Neural crest cell (in vitro differentiated cells): ENCODE results near the gene UBAP1L. TPM values are rescaled to one million over a fixed set of nuclear protein-coding genes. Genes with fewer than 3 reads are reported as not detected.

ENCODE experiments used
- DNase-seq: peaks from one replicate; pipeline ENCODE4 v3.0.0; 2021; ENCODE audit warnings: low read depth, mixed read lengths, low spot score
- H3K27ac Mint-ChIP-seq: one replicate; pipeline ENCODE4 v1.8.0; 2021; ENCODE audit warnings: mild to moderate bottlenecking, mixed read lengths; ENCODE audit not compliant: unreplicated experiment
- H3K27me3 Mint-ChIP-seq: 2 replicates; pipeline ENCODE4 v1.8.0; 2021; ENCODE audit warnings: low read depth, mild to moderate bottlenecking, mixed read lengths
- H3K36me3 Mint-ChIP-seq: 2 replicates; pipeline ENCODE4 v1.8.0; 2021; ENCODE audit warnings: low read depth, mild to moderate bottlenecking, mixed read lengths
- H3K4me1 Mint-ChIP-seq: 2 replicates; pipeline ENCODE4 v1.8.0; 2021; ENCODE audit warnings: mixed read lengths
- H3K4me3 Mint-ChIP-seq: one replicate; pipeline ENCODE4 v1.8.0; 2021; ENCODE audit warnings: mild to moderate bottlenecking, mixed read lengths
- H3K9me3 Mint-ChIP-seq: 2 replicates; pipeline ENCODE4 v1.8.0; 2021; ENCODE audit warnings: mixed read lengths
- CTCF ChIP-seq: fragments of 200-600 bp; sonication (generic); conservative IDR thresholded peaks from 2 replicates; pipeline ENCODE4 v1.5.0; 2021; ENCODE audit warnings: antibody characterized with exemption, mild to moderate bottlenecking
- total RNA-seq: library from RNA; stranded (reverse); gene quantifications from 2 replicates; pipeline ENCODE4 v1.2.1, GENCODE V29; 2021

The UBAP1L gene
- total RNA-seq, 1 donor from 2014 or later: 3.6 TPM

GRCh38 chr15:65092911-65093792, 21.8 kb downstream of the UBAP1L start:
- peak overlapping the region; percentile 92 for H3K27ac Mint-ChIP-seq
- no peak for TF ChIP-seq CTCF
- no peaks in the 10 kb centered on the region for H3K27me3 Mint-ChIP-seq
- no peaks in the 10 kb centered on the region for H3K9me3 Mint-ChIP-seq
- peaks cover 2% of the 10 kb centered on the region for H3K36me3 Mint-ChIP-seq
- DNase-seq: no peak
- peaks cover 9% of the 10 kb centered on the region for H3K4me1 Mint-ChIP-seq
- H3K4me3 Mint-ChIP-seq: no peak overlapping the region

- Mint-ChIP-seq H3K27me3 (no peaks in the 10 kb centered on the region), H3K9me3 (no peaks in the 10 kb centered on the region), H3K36me3 (no peaks in the 10 kb centered on the region), H3K4me1 (peaks cover 9% of the 10 kb centered on the region), H3K27ac (no peak overlapping the region), H3K4me3 (no peak overlapping the region)
- DNase-seq: no peak
- no peak for TF ChIP-seq CTCF
Observed at GRCh38 chr15:65091946-65092770, 22.8 kb downstream of the UBAP1L start.

- H3K27me3 Mint-ChIP-seq: peaks cover 9% of the 10 kb centered on the region
- peaks cover 28% of the 10 kb centered on the region for H3K4me1 Mint-ChIP-seq
- no peak for DNase-seq
- no peak overlapping the region for H3K4me3 Mint-ChIP-seq
- H3K27ac Mint-ChIP-seq: no peak overlapping the region
- TF ChIP-seq CTCF: no peak
- H3K9me3 Mint-ChIP-seq: no peaks in the 10 kb centered on the region
- H3K36me3 Mint-ChIP-seq: no peaks in the 10 kb centered on the region
Observed at GRCh38 chr15:65089206-65089824, 25.7 kb downstream of the UBAP1L start.

GRCh38 chr15:65088643-65089021, 26.4 kb downstream of the UBAP1L start:
- no peak overlapping the region for H3K27ac Mint-ChIP-seq
- H3K27me3 Mint-ChIP-seq: peaks cover 9% of the 10 kb centered on the region
- peaks cover 32% of the 10 kb centered on the region for H3K4me1 Mint-ChIP-seq

More at GRCh38 chr15:65088643-65089021, 26.4 kb downstream of the UBAP1L start:
- no peak for TF ChIP-seq CTCF
- H3K9me3 Mint-ChIP-seq: no peaks in the 10 kb centered on the region
- H3K4me3 Mint-ChIP-seq: no peak overlapping the region
- DNase-seq: no peak
- H3K36me3 Mint-ChIP-seq: no peaks in the 10 kb centered on the region
